ENCODE measurements around the gene STEAP2. TPM values are rescaled to one million over a fixed set of nuclear protein-coding genes. Genes with fewer than 3 reads are reported as not detected.
A peak's percentile ranks its signal among the peaks of the same experiment; 100 is the strongest.

The STEAP2 gene
- total and polyA plus RNA-seq, 9 donors, result 10.0 to 47.1 (median 26.6) TPM

- intact Hi-C loops (cut with DNase I), result loop anchor here in 1 of 4 donors (5.0 kb wide), 1 partner anchor 104 kb away; the partner anchor contains the start of gene STEAP1
- Histone ChIP-seq H3K36me3 (no peaks in the 10 kb centered on the region), H3K27ac (no peak overlapping the region), H3K4me1 (ENCODE audit: insufficient read depth) (no peaks in the 10 kb centered on the region), H3K4me3 (no peak overlapping the region), H3K27me3 (no peaks in the 10 kb centered on the region), H3K9me3 (no peaks in the 10 kb centered on the region)
- DNase-seq, result no peak
- TF ChIP-seq POLR2A (IDR thresholded peaks at IDR 0.05) (no peak), EP300 (IDR thresholded peaks at IDR 0.05) (no peak), CTCF (IDR thresholded peaks at IDR 0.05) (no peak)
- WGBS, 3 donors, result 30 to 56% (median 33%) methylated on average over 1 of the region's 1 CpG
Measured at GRCh38 chr7:90256778-90257177, 45.2 kb downstream of the STEAP2 start.

- no peak for DNase-seq
- Histone ChIP-seq H3K27me3 (no peaks in the 10 kb centered on the region), H3K27ac (no peak overlapping the region), H3K4me3 (no peak overlapping the region), H3K9me3 (no peaks in the 10 kb centered on the region), H3K4me1 (ENCODE audit: insufficient read depth) (no peaks in the 10 kb centered on the region), H3K36me3 (no peaks in the 10 kb centered on the region)
- intact Hi-C loops (cut with DNase I), result loop anchor here in 2 of 4 donors (10.0 kb wide), 2 partner anchors 107 to 163 kb away; partner anchors contain the start of gene STEAP1 (in 1 of the 2)
- TF ChIP-seq EP300 (IDR thresholded peaks at IDR 0.05), result no peak
- no peak for TF ChIP-seq CTCF (IDR thresholded peaks at IDR 0.05)
- no peak for TF ChIP-seq POLR2A (IDR thresholded peaks at IDR 0.05)
Measured at GRCh38 chr7:90261441-90261840, 49.9 kb downstream of the STEAP2 start.

GRCh38 chr7:90262438-90262837 is 50.9 kb downstream of the STEAP2 start:
- no peak for TF ChIP-seq EP300 (IDR thresholded peaks at IDR 0.05)
- peak; percentile 50 to 55 (median 51) for TF ChIP-seq CTCF (IDR thresholded peaks at IDR 0.05)
- intact Hi-C loops (cut with DNase I), result loop anchor here in 2 of 4 donors (10.0 kb wide), 2 partner anchors 108 to 162 kb away; partner anchors contain the start of gene STEAP1 (in 1 of the 2)
- DNase-seq, result no peak
- Histone ChIP-seq H3K36me3 (no peaks in the 10 kb centered on the region), H3K4me1 (ENCODE audit: insufficient read depth) (no peaks in the 10 kb centered on the region), H3K4me3 (no peak overlapping the region), H3K27ac (no peak overlapping the region), H3K9me3 (no peaks in the 10 kb centered on the region), H3K27me3 (no peaks in the 10 kb centered on the region)

GRCh38 chr7:90266808-90267207 is 55.3 kb downstream of the STEAP2 start:
- DNase-seq, result peak in 1 of 5 donors; percentile 35
- H3K27ac ChIP-seq, result no peak overlapping the region
- no peaks in the 10 kb centered on the region for H3K27me3 ChIP-seq
- WGBS, 3 donors, result 12 to 37% (median 25%) methylated on average over 3 of the region's 3 CpGs
- no peak overlapping the region for H3K4me3 ChIP-seq
- no peak for TF ChIP-seq POLR2A (IDR thresholded peaks at IDR 0.05)
- peak; percentile 75 for TF ChIP-seq EP300 (IDR thresholded peaks at IDR 0.05)
- no peaks in the 10 kb centered on the region for H3K36me3 ChIP-seq
- H3K9me3 ChIP-seq, result no peaks in the 10 kb centered on the region
- intact Hi-C loops (cut with DNase I), result loop anchor here in 2 of 4 donors (10.0 kb wide), 2 partner anchors 112 to 158 kb away; partner anchors contain the start of gene STEAP1 (in 1 of the 2)
- no peaks in the 10 kb centered on the region for H3K4me1 ChIP-seq (ENCODE audit: insufficient read depth)

- no peak overlapping the region for H3K27ac ChIP-seq
- no peak overlapping the region for H3K4me3 ChIP-seq
Measured at GRCh38 chr7:90267263-90267858, 55.8 kb downstream of the STEAP2 start.

More at GRCh38 chr7:90267263-90267858, 55.8 kb downstream of the STEAP2 start:
- no peak for DNase-seq
- no peaks in the 10 kb centered on the region for H3K9me3 ChIP-seq
- no peaks in the 10 kb centered on the region for H3K4me1 ChIP-seq (ENCODE audit: insufficient read depth)
- intact Hi-C loops (cut with DNase I), result loop anchor here in 2 of 4 donors (10.0 kb wide), 2 partner anchors 113 to 157 kb away; partner anchors contain the start of gene STEAP1 (in 1 of the 2)
- WGBS, 3 donors, result 52 to 68% (median 62%) methylated on average over 5 of the region's 5 CpGs
- no peaks in the 10 kb centered on the region for H3K36me3 ChIP-seq
- TF ChIP-seq EP300 (IDR thresholded peaks at IDR 0.05), result no peak
- no peak for TF ChIP-seq POLR2A (IDR thresholded peaks at IDR 0.05)
- TF ChIP-seq CTCF (IDR thresholded peaks at IDR 0.05), result no peak
- no peaks in the 10 kb centered on the region for H3K27me3 ChIP-seq

All from ovary (tissue), 9 donors.